GM21526 (cell line): Measurements from ENCODE around the gene GOLGA6L6.
"Not testable (repeated sequence)": the region's sequence is repeated elsewhere in the genome, so short reads cannot be mapped to it uniquely, and the experiment has no call there.

ENCODE experiments used
- ATAC-seq: cut with Tn5 transposase; IDR thresholded peaks from one replicate; pipeline ENCODE4 v1.9.1; 2021; ENCODE audit warnings: moderate library complexity; ENCODE audit not compliant: unreplicated experiment, low FRiP score

GOLGA6L6 gene, protein sequence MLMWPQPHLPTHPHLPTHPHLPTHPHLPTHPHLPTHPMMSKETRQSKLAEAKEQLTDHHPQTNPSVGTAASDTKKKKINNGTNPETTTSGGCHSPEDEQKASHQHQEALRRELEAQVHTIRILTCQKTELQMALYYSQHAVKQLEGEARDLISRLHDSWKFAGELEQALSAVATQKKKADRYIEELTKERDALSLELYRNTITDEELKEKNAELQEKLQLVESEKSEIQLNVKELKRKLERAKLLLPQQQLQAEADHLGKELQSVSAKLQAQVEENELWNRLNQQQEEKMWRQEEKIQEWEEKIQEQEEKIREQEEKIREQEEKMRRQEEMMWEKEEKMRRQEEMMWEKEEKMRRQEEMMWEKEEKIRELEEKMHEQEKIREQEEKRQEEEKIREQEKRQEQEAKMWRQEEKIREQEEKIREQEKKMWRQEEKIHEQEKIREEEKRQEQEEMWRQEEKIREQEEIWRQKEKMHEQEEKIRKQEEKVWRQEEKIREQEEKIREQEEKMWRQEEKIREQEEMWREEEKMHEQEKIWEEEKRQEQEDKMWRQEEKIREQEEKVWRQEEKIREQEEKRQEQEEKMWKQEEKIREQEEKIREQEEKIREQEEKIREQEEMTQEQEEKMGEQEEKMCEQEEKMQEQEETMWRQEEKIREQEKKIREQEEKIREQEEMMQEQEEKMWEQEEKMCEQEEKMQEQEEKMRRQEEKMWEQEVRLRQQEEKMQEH

DNA sequence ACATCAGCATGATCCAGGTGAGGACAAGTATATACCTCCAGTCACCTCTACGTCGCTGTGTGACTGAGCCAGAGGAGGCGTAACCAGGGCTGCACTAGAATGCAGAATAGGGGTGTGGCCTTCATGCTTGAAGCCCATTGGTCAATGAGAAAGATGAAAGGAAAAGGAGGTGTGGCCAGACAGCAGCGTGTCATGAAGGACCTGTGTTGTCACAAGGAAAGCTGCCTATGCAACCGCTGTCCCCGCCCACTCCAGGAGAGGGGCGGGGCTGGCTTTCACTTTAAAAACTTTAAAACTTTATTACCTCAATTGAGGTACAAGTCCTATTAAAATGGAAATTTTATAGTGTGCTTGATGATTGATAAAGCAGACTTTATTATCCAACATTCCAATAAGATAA, at the start of gene GOLGA6L6:
Gene GOLGA6L6 (minus strand): TSS at position 101 of the 400 bp plus-strand sequence. CDS start 91 bp downstream, at position 10.
- ATAC-seq, result not testable (repeated sequence)

DNA sequence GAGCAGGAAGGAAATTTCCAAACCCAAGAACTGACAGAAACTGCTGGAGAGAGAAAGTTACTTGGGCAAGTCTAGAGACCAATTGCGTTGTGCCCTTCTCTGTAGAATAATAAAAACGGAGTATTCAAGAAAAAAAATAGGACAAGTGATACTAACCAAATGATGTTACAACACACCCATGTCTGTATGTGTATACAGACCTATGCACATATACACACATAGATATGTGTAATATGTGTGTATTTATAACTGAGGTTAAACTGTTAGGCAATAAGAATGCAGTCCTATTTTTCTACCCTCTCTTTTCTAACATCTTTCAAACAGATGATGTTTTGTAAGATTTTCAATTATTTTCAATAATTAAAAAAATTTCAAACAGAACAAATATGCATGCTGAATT, 48.5 kb upstream of the GOLGA6L6 start:
- ATAC-seq, result not testable (repeated sequence)

DNA sequence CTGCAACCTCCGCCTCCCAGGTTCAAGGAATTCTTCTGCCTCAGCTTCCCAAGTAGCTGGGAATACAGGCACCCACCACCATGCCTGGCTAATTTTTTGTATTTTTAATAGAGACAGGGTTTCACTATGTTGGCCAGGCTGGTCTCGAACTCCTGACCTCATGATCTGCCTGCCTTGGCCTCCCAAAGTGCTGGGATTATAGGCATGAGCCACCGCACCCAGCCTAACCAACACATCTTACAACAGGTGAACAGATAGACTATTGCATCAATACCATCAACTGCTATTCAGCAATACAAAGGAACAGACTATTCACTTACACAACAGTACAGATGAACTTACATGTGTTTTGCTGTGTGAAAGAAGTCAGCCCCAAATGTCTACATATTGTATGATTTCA, 45.2 kb upstream of the GOLGA6L6 start:
- ATAC-seq, result not testable (repeated sequence)

DNA sequence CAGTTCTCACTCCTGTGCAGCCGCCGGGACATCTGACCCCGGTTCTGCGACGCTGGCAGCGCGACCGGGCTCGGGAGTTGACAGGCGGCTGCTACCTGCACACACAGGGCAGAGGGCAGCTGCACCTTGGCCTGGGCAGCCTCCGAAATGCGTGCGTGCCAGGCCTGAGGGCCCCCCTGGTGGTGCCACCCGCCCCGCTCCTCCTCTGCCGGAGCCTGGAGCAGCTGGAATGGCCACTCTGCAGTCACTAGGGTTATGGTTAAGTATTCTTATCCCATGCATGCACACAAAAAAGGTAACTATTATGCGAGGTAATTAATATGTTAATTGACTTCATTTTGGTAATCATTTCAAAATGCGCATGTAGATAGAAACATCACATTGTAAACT, 41.1 kb upstream of the GOLGA6L6 start:
- not testable (repeated sequence) for ATAC-seq

DNA sequence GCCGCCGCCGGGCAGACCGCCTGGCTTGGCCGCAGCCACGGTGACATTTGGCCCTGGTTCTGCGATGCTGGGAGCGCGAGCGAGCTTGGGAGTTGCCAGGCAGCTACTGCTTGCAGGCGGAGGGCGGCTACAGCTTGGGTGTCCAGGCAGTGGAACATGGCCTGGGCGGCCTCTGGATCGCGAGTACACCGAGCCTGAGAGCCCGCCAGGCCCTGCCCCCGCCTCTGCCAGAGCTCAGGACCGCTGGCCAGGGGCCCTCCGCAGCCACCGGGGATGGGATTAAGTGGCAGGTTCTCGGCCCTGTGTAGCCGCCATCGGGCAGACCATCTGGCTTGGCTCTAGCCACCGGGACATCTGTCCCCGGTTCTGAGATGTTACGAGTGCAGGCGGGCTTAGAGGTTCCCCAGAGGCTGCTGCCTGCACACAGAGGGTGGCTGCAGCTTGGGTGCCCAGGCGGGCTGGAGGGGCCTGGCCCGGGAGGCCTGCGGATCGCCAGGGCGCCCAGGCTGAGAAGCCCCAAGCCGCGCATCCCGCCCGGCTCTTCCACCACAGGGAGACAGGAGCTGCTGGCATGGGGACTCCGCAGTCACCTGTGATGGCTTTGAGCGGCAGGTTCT, 40.6 kb upstream of the GOLGA6L6 start:
- ATAC-seq, result not testable (repeated sequence)

DNA sequence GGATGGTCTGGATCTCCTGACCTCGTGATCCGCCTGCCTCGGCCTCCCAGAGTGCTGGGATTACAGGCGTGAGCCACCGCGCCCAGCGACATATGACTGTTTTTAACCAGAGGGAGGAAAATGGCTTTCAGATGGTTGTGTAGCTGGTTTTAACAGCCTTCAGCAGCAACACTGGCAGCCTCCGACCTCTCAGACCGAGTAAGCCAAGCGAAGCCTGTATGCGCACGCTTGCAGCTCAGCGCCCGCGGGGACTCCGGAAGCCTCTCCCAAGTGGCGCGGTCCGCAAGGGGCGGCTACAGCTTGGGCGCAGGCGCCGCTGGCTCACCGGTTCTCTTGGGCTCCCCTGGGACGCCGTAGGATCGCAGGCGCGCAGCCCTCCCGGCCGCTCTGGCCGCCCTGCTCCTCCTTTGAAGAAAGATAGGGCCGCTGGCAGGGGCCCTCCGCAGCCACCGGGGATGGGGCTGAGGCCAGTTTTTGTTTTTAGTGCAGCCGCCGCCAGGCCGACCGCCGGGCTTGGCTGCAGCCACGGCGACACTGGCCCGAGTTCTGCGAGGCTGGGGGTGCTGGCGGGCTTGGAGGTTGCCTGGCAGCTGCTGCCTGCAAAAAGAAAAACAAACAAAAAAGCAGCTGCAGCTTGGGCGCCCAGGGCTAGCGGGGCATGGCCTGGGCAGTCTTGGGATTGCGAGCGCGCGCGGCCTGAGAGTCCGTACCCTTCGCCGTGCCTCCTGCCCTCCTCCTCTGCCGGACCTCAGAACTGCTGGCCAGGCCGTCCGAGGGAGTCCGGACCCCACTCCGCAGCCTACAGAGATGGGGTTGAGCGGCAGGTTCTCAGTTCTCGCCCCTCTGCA, 39.9 kb upstream of the GOLGA6L6 start:
- not testable (repeated sequence) for ATAC-seq

DNA sequence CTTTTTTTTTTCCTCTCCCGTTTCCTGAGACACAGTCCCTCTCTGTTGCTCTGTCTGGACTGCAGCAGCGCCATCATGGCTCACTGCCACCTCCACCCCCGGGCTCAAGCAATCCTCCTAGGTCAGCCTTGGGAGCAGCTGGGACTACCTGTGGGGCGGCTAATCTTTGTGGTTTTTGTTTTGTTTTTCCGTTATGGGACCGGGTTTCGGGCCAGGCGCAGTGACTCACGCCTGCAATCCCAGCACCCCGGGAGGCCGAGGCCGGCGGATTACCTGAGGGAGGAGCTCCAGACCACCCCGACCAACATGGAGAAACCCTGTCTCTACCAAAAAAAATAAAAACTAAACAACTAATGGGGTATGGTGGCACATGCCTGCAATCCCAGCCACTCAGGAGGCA, 38.1 kb upstream of the GOLGA6L6 start:
- ATAC-seq, result not testable (repeated sequence)

DNA sequence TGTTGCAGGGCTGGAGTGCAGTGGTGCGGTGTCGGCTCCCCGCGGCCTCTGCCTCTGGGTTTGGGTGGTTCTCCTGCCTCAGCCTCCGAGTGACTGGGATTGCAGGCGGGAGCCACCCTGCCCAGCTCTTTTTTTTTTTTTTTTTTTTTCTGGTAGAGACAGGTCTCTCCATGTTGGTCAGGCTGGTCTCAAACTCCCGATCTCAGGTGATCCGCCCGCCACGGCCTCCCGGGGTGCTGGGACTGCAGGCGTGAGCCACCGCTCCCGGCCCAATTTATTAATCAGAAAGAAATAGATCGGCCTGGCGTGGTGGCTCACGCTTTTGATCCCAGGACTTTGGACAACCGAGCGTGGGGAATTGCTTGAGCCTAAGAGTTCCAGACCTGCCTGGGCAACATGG, 9.7 kb upstream of the GOLGA6L6 start:
- not testable (repeated sequence) for ATAC-seq

DNA sequence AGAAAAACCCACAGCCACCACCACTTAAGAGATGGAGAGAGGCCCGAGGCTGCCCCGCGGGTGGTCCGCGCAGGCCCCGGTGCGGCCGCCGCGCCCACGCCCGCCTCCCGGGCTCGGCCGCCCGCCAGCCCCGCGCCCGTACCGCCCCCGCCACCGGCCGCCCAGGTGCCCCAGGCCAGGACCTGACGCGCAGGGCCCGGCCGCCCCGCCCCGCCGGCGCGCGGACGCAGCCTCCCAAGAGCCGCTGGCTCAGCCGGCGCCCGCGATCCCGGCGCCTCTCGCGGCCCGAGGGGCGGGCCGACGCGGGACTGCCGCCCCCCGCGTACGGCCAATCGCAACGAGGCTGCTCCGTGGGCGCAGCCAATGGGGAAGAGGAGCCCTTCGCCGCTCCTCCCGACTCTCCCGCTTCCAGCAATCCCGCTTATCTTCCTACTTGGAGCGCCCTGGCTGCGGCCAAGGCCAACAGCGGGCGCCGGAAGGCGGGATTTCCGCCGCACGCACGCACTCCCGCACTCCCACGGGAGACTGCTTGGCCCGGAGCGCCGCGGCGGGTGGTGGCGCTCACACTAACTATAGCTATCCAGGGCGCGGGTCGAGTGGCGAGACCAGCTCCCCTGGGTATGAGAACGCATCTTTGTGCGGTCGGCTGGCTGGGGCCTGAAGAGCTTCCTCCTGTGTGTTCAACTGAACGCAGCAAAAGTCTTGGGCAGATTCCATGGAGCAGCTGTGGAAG, 35.5 kb downstream of the GOLGA6L6 start:
- not testable (repeated sequence) for ATAC-seq

DNA sequence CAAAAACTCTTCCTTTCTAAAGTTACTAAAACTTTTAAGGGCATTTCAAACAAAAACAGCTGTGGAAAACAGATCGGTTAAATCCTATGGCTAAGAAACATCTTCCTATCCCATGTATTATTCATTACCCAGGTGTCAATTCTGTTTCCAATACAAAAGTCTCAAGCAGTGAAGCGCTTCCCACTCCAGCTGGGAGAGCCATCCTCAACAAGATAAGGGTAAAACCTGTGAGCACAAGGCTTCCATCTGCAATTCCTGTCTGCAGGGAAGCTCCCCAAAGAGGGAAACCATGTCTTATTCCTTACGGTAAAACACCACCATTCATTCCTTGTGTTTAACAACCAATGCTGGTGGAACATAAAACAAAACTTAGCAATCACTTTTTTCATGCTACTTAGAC, 38.8 kb downstream of the GOLGA6L6 start:
- not testable (repeated sequence) for ATAC-seq

DNA sequence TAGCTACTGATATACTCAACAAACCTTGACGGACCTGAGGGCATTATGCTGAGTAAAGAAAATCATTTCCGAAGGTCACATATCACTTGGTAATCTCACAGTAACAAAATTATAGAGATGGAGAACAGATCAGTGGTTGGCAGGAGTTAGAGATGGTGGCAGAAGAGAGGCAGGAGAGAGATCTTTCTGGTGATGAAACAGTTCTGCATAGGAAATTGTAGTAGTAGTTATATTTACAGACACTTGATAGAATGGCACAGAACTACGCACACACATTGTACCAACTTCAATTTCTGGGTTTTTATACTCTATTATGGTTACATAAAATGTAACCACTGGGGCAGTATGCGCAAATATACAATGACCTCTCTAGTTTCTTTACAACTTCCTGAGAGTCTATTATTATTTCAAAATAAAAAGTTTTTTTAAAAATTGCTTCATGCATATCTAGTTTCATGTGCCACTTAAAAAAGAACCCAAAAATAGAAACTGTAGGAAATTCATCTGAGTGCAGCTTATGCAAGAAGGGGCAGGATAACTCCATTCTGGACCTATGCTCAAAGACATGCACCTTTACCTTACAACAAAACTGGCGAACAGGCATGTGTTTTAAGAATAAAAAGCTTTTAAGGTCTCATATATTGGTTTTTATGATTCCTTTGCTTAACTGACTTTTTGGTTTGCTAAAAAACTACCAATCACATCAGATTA, 39.9 kb downstream of the GOLGA6L6 start:
- not testable (repeated sequence) for ATAC-seq

DNA sequence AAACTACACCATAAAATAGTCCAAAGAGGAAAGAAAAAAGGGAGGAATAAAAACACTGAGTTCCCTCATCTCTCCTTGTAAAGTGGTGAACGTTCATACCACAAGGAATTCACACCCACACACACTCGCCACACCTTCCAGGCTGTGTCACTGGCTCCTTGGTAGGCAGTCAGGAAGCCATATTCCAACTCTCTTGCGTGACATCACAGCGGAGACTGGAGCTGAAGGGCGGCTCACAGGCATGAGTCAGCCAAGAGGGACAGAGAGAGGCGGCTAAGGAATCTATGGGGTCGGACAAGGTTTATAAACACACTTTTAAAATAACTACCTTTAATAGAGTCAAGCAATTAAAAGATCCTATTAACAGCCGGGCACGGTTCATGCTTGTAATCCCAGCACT, 43.8 kb downstream of the GOLGA6L6 start:
- ATAC-seq, result not testable (repeated sequence)

DNA sequence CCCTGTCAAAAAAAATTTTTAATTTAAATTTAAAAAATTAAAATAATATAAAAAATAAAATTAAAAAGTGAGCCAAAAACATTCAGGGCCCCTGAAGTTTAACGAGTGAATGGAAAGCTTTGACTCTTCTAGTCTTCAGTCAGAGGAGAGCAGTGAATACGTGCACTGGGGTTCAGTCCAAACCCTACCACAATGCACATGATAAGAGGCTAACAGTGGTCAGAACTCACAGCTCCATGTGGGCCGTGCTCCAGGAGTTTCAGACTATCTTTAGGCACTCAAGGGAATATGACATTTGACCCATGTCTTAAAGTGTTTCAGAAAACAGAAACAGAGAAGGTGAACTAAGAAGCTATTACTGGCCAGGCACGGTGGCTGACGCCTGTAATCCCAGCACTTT, 48.6 kb downstream of the GOLGA6L6 start:
- not testable (repeated sequence) for ATAC-seq

DNA sequence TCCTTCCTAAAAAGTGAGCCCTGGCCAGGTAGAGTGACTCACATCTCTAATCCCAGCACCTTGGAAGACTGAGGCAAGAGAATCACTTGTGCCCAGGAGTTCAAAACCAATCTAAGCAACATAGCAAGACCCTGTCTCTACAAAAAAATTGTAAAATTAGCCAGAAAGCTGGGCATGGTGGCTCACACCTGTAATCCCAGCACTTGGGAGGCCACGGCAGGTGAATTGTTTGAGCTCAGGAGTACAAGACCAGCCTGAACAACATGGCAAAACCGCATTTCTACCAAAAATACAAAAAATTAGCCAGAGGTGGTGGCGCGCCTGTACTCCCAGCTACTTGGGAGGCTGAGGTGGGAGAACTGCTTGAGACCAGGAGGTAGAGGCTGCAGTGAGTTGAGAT, 49.0 kb downstream of the GOLGA6L6 start:
- ATAC-seq, result not testable (repeated sequence)

DNA sequence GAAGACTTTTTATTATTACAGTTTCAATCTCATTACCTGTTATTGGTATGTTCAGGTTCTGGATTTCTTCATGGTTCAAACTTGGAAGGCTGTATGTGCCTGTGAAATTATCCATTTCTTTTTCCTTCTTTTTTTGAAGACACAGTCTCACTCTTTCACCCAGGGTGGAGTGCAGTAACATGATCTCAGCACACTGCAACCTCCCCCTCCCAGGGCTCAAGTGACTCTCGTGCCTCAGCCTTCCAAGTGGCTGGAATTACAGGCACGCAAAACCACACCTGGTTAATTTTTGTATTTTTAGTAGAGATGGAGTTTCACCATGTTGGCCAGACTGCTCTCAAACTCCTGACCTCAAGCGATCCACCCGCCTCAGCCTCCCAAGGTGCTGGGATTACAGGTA, 52.3 kb downstream of the GOLGA6L6 start:
- ATAC-seq, result not testable (repeated sequence)
